Liver (tissue), 9 donors: Measurements from ENCODE around the gene CCL28. TPM values are rescaled to one million over a fixed set of nuclear protein-coding genes. Genes with fewer than 3 reads are reported as not detected.
A peak's percentile ranks its signal among the peaks of the same experiment; 100 is the strongest.

Experiments
- DNase-seq: peaks from one replicate; pipeline ENCODE4 v3.0.0-alpha.2; 2017; ENCODE audit warnings: low spot score
- H3K27ac ChIP-seq, 2 donors: one replicate each; pipeline ENCODE4 v1.7.0; 2013; ENCODE audit warnings: inconsistent platforms in 2 of 2, low read length in 2 of 2, control low read depth in 1 of 2, low read depth in 1 of 2, mild to moderate bottlenecking in 1 of 2
- H3K27me3 ChIP-seq, 4 donors: one replicate each; pipeline versions ENCODE4 v1.6.1 to v1.7.0; 2013; ENCODE audit warnings: low read length in 3 of 4, inconsistent platforms in 1 of 4, mild to moderate bottlenecking in 1 of 4, moderate library complexity in 1 of 4; ENCODE audit not compliant: control insufficient read depth in 4 of 4, insufficient read depth in 4 of 4
- H3K36me3 ChIP-seq, 4 donors: one replicate each; pipeline versions ENCODE4 v1.6.1 to v1.7.0; 2013; ENCODE audit warnings: low read length in 3 of 4, mild to moderate bottlenecking in 3 of 4, low read depth in 1 of 4, moderate library complexity in 1 of 4; ENCODE audit not compliant: control insufficient read depth in 4 of 4, insufficient read depth in 3 of 4
- H3K4me1 ChIP-seq, 4 donors: one replicate each; pipeline versions ENCODE4 v1.6.1 to v1.7.0; 2013; ENCODE audit warnings: low read length in 3 of 4, mild to moderate bottlenecking in 3 of 4, moderate library complexity in 1 of 4; ENCODE audit not compliant: control insufficient read depth in 4 of 4, insufficient read depth in 4 of 4
- H3K4me3 ChIP-seq, 3 donors: one replicate each; pipeline versions ENCODE4 v1.6.1 to v1.7.0; 2013; ENCODE audit warnings: low read length in 3 of 3, control low read depth in 1 of 3, low read depth in 1 of 3, mild to moderate bottlenecking in 1 of 3
- H3K9ac ChIP-seq, 2 donors: one replicate each; pipeline ENCODE4 v1.7.0; 2013; ENCODE audit warnings: low read length in 2 of 2, mild to moderate bottlenecking in 2 of 2, moderate library complexity in 2 of 2, control low read depth in 1 of 2, low read depth in 1 of 2
- H3K9me3 ChIP-seq, 4 donors: one replicate each; pipeline versions ENCODE4 v1.6.1 to v1.7.0; 2013; ENCODE audit warnings: low read length in 3 of 4; ENCODE audit not compliant: control insufficient read depth in 4 of 4
- CTCF ChIP-seq: fragments of 150-350 bp; IDR thresholded peaks from 2 replicates; pipeline ENCODE4 v1.5.1; 2017; ENCODE audit warnings: improper control_type of control experiment, low read depth, low read length; ENCODE audit not compliant: missing input control
- EGR1 ChIP-seq, 2 donors: IDR thresholded peaks; 2 replicates each; pipeline ENCODE4 v1.6.1; 2016 to 2018; ENCODE audit warnings: antibody characterized with exemption in 2 of 2, low read depth in 2 of 2
- FOXA1 ChIP-seq: IDR thresholded peaks from 2 replicates; pipeline ENCODE4 v1.6.1; 2016; ENCODE audit warnings: antibody characterized with exemption
- FOXA2 ChIP-seq: IDR thresholded peaks from 2 replicates; pipeline ENCODE4 v1.6.1; 2016; ENCODE audit warnings: antibody characterized with exemption
- GABPA ChIP-seq, 2 donors: IDR thresholded peaks in 1 of 2; conservative IDR thresholded peaks in 1 of 2; 2 replicates each; pipeline ENCODE4 v1.6.1; 2016; ENCODE audit warnings: antibody characterized with exemption in 2 of 2, mild to moderate bottlenecking in 1 of 2, moderate library complexity in 1 of 2
- HNF4A ChIP-seq, 2 donors: conservative IDR thresholded peaks; 2 replicates each; pipeline ENCODE4 v1.6.1; 2016; ENCODE audit warnings: antibody characterized with exemption in 2 of 2, mild to moderate bottlenecking in 2 of 2
- HNF4G ChIP-seq: IDR thresholded peaks from 2 replicates; pipeline ENCODE4 v1.6.1; 2016; ENCODE audit warnings: antibody characterized with exemption
- JUND ChIP-seq, 2 donors: IDR thresholded peaks; 2 replicates each; pipeline ENCODE4 v1.6.1; 2016; ENCODE audit warnings: antibody characterized with exemption in 2 of 2
- MAX ChIP-seq: IDR thresholded peaks from 2 replicates; pipeline ENCODE4 v1.6.1; 2016; ENCODE audit warnings: antibody characterized with exemption
- NR2F2 ChIP-seq: IDR thresholded peaks from 2 replicates; pipeline ENCODE4 v1.6.1; 2016; ENCODE audit warnings: antibody characterized with exemption
- RAD21 ChIP-seq, 2 donors: IDR thresholded peaks; 2 replicates each; pipeline ENCODE4 v1.6.1; 2016; ENCODE audit warnings: antibody characterized with exemption in 2 of 2, mild to moderate bottlenecking in 2 of 2
- REST ChIP-seq: IDR thresholded peaks from 2 replicates; pipeline ENCODE4 v1.6.1; 2016; ENCODE audit warnings: antibody characterized with exemption, mild to moderate bottlenecking
- RXRA ChIP-seq, 2 donors: IDR thresholded peaks; 2 replicates each; pipeline ENCODE4 v1.6.1; 2017 to 2018; ENCODE audit warnings: antibody characterized with exemption in 2 of 2, mild to moderate bottlenecking in 1 of 2
- SP1 ChIP-seq: IDR thresholded peaks from 2 replicates; pipeline ENCODE4 v1.6.1; 2018; ENCODE audit warnings: antibody characterized with exemption, mild to moderate bottlenecking
- TAF1 ChIP-seq: conservative IDR thresholded peaks from 2 replicates; pipeline ENCODE4 v1.6.1; 2016; ENCODE audit warnings: antibody characterized with exemption, mild to moderate bottlenecking
- YY1 ChIP-seq: IDR thresholded peaks from 2 replicates; pipeline ENCODE4 v1.6.1; 2016; ENCODE audit warnings: antibody characterized with exemption, mild to moderate bottlenecking
- ZBTB33 ChIP-seq: IDR thresholded peaks from 2 replicates; pipeline ENCODE4 v1.6.1; 2016; ENCODE audit warnings: antibody characterized with exemption
- WGBS: extraction: QIAGEN DNeasy Blood & Tissue Kit; methylation state at CpG from one replicate; pipeline ENCODE4 v1.1.7; 2013; 5-methylcytosine and 5-hydroxymethylcytosine counted together
- polyA plus RNA-seq, 2 donors: library from polyadenylated mRNA; stranded (reverse) in 1 of 2; unstranded in 1 of 2; fragments of 200-250 nt in 1 of 2; fragments of >200 nt in 1 of 2; fragmentation: Nextera tagmentation in 1 of 2; extraction: Ambion mirVana in 1 of 2; gene quantifications; one replicate each; pipeline versions ENCODE4 v1.2.1 to v1.2.3, GENCODE V29; 2013 to 2015
- total RNA-seq, 2 donors: library from RNA; depleted of rRNA; stranded (reverse); fragments of >200 nt; gene quantifications; one replicate each; pipeline ENCODE4 v1.2.3, GENCODE V29; 2014
- TF ChIP-seq, protein P1 (sequence below): IDR thresholded peaks from 2 replicates; pipeline ENCODE4 v1.6.1; 2016; ENCODE audit warnings: antibody characterized with exemption
- donor health status: healthy.
- donor health status: healthy.
- donor health status: healthy.
- donor health status: healthy.
- donor health status: healthy.

Gene CCL28
- total and polyA plus RNA-seq, 4 donors = 0.37 to 1.2 (median 0.81) TPM

GRCh38 chr5:43432486-43433375 lies 20.5 kb upstream of the CCL28 start:
- 55% methylated on average over 3 of the region's 3 CpGs for WGBS
- H3K27me3 ChIP-seq = no peaks in the 10 kb centered on the region
- peak overlapping the region; percentile 44 to 63 for H3K27ac ChIP-seq
- H3K9me3 ChIP-seq = no peaks in the 10 kb centered on the region
- peak; percentile 31 to 37 for TF ChIP-seq RAD21 (IDR thresholded peaks at IDR 0.05)
- TF ChIP-seq MAX = peak; percentile 78
- peak; percentile 57 to 72 for TF ChIP-seq HNF4A (conservative IDR thresholded peaks at IDR 0.05)
- peak; percentile 67 for TF ChIP-seq SP1
- TF ChIP-seq RXRA (IDR thresholded peaks at IDR 0.05) = peak; percentile 59 to 74
- TF ChIP-seq HNF4G = no peak
- TF ChIP-seq, protein P1, sequence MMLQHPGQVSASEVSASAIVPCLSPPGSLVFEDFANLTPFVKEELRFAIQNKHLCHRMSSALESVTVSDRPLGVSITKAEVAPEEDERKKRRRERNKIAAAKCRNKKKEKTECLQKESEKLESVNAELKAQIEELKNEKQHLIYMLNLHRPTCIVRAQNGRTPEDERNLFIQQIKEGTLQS = no peak
- peak; percentile 68 for TF ChIP-seq FOXA1
- peak; percentile 49 for TF ChIP-seq REST
- TF ChIP-seq GABPA (IDR thresholded peaks at IDR 0.05 in 1 of 2, conservative IDR thresholded peaks at IDR 0.05 in 1 of 2) = peak in 1 of 2 donors; percentile 17
- TF ChIP-seq JUND (IDR thresholded peaks at IDR 0.05) = peak; percentile 60 to 61
- no peak for TF ChIP-seq CTCF
- peak; percentile 93 for TF ChIP-seq FOXA2
- peak; percentile 80 for TF ChIP-seq ZBTB33
- TF ChIP-seq NR2F2 = peak; percentile 43
- peak; percentile 64 for TF ChIP-seq YY1
- TF ChIP-seq TAF1 = no peak
- no peak for TF ChIP-seq EGR1 (IDR thresholded peaks at IDR 0.05; ENCODE audit: low read depth in 2 of 2)
- peaks cover 1 to 25% (median 15%) of the 10 kb centered on the region in 4 donors for H3K4me1 ChIP-seq
- H3K36me3 ChIP-seq = no peaks in the 10 kb centered on the region
- H3K9ac ChIP-seq = no peak overlapping the region
- H3K4me3 ChIP-seq = no peak overlapping the region
- peak; percentile 38 for DNase-seq
